ENCODE results near the gene ZNF532. TPM values are rescaled to one million over a fixed set of nuclear protein-coding genes. Genes with fewer than 3 reads are reported as not detected.

Gene ZNF532
- polyA plus RNA-seq, 3 donors, result 0.76 to 18.5 (median 1.7) TPM

- Histone ChIP-seq H3K4me1 (ENCODE audit: control insufficient read depth in 1 of 2, insufficient read depth in 2 of 2, low read length in 2 of 2) (peaks cover 8% of the 10 kb centered on the region in 2 donors), H3K36me3 (replicated peaks in 1 of 2; ENCODE audit: control insufficient read depth in 1 of 2, insufficient read depth in 2 of 2, low read length in 2 of 2) (no peaks in the 10 kb centered on the region), H3K79me2 (ENCODE audit: insufficient read depth, low read length) (no peaks in the 10 kb centered on the region), H3K9me3 (replicated peaks in 1 of 2; ENCODE audit: control insufficient read depth in 1 of 2, insufficient read depth in 1 of 2, low read length in 2 of 2) (no peaks in the 10 kb centered on the region), H3K4me2 (replicated peaks; ENCODE audit: extremely low read depth, low read length, poor library complexity, severe bottlenecking) (no peak overlapping the region), H3K27ac (ENCODE audit: low read depth in 1 of 2, low read length in 2 of 2) (no peak overlapping the region), H4K20me1 (ENCODE audit: insufficient read depth, low read length) (no peaks in the 10 kb centered on the region), H3K4me3 (replicated peaks in 1 of 3; ENCODE audit: low read depth in 2 of 3, low read length in 3 of 3) (no peak overlapping the region), H2AFZ (ENCODE audit: insufficient read depth, low read depth, low read length, poor library complexity, severe bottlenecking) (no peak overlapping the region), H3K27me3 (ENCODE audit: control insufficient read depth in 2 of 2, insufficient read depth in 2 of 2, low read length in 2 of 2) (peaks cover 22 to 24% of the 10 kb centered on the region in 2 donors), H3K9ac (ENCODE audit: insufficient read depth, low read length, poor library complexity, severe bottlenecking) (no peak overlapping the region)
- DNase-seq, result no peak
- no peak overlapping the region for H3K27ac Mint-ChIP-seq
- TF ChIP-seq CTCF (IDR thresholded peaks at IDR 0.05), result no peak
- 94% methylated on average over 4 of the region's 5 CpGs for WGBS (ENCODE audit: insufficient coverage)
- H3K9me3 Mint-ChIP-seq, result peaks cover 0 to 9% (median 2%) of the 10 kb centered on the region in 7 donors
- H3K27me3 Mint-ChIP-seq (ENCODE audit: low read depth in 3 of 3), result peaks cover 28 to 43% (median 32%) of the 10 kb centered on the region in 3 donors
- no peak overlapping the region for H3K4me3 Mint-ChIP-seq
- intact Hi-C loops (cut with micrococcal nuclease), result no loop called here
- H3K4me1 Mint-ChIP-seq, result peaks cover 17% of the 10 kb centered on the region
- peaks cover 0 to 5% of the 10 kb centered on the region in 2 donors for H3K36me3 Mint-ChIP-seq
These were observed 4.8 kb upstream of the ZNF532 start for GRCh38 chr18:58859907-58860306.

GRCh38 chr18:58860747-58861231 is 3.9 kb upstream of the ZNF532 start:
- DNase-seq, result no peak
- H3K27ac ChIP-seq (ENCODE audit: low read depth in 1 of 2, low read length in 2 of 2), result no peak overlapping the region
- H3K27ac Mint-ChIP-seq, result no peak overlapping the region
- H3K27me3 ChIP-seq (ENCODE audit: control insufficient read depth in 2 of 2, insufficient read depth in 2 of 2, low read length in 2 of 2), result peaks cover 23 to 24% of the 10 kb centered on the region in 2 donors
- no CpG with 5 or more reads among the region's 7 CpGs for WGBS (ENCODE audit: insufficient coverage)
- no peak overlapping the region for H3K4me3 Mint-ChIP-seq
- H3K36me3 ChIP-seq (replicated peaks in 1 of 2; ENCODE audit: control insufficient read depth in 1 of 2, insufficient read depth in 2 of 2, low read length in 2 of 2), result no peaks in the 10 kb centered on the region
- intact Hi-C loops (cut with micrococcal nuclease), result no loop called here
- no peaks in the 10 kb centered on the region for H3K79me2 ChIP-seq (ENCODE audit: insufficient read depth, low read length)
- H3K27me3 Mint-ChIP-seq (ENCODE audit: low read depth in 3 of 3), result peaks cover 31 to 47% (median 36%) of the 10 kb centered on the region in 3 donors
- H2AFZ ChIP-seq (ENCODE audit: insufficient read depth, low read depth, low read length, poor library complexity, severe bottlenecking), result no peak overlapping the region
- peaks cover 8% of the 10 kb centered on the region in 2 donors for H3K4me1 ChIP-seq (ENCODE audit: control insufficient read depth in 1 of 2, insufficient read depth in 2 of 2, low read length in 2 of 2)
- peaks cover 19% of the 10 kb centered on the region for H3K4me1 Mint-ChIP-seq
- no peaks in the 10 kb centered on the region for H4K20me1 ChIP-seq (ENCODE audit: insufficient read depth, low read length)
- H3K4me3 ChIP-seq (replicated peaks in 1 of 3; ENCODE audit: low read depth in 2 of 3, low read length in 3 of 3), result no peak overlapping the region
- peaks cover 0 to 9% (median 2%) of the 10 kb centered on the region in 7 donors for H3K9me3 Mint-ChIP-seq
- no peak overlapping the region for H3K9ac ChIP-seq (ENCODE audit: insufficient read depth, low read length, poor library complexity, severe bottlenecking)
- no peak for TF ChIP-seq CTCF (IDR thresholded peaks at IDR 0.05)
- H3K4me2 ChIP-seq (replicated peaks; ENCODE audit: extremely low read depth, low read length, poor library complexity, severe bottlenecking), result no peak overlapping the region
- H3K9me3 ChIP-seq (replicated peaks in 1 of 2; ENCODE audit: control insufficient read depth in 1 of 2, insufficient read depth in 1 of 2, low read length in 2 of 2), result no peaks in the 10 kb centered on the region
- H3K36me3 Mint-ChIP-seq, result peaks cover 0 to 10% of the 10 kb centered on the region in 2 donors

Data from CD14-positive monocyte (primary cell).